Activated CD4-positive, alpha-beta T cell treated with anti-CD3 and anti-CD28 coated beads, Interleukin-2, amount 50 U/mL, for 1 hour (primary cell): ENCODE data around the gene GTPBP8.
"Not testable (repeated sequence)": the region's sequence is repeated elsewhere in the genome, so short reads cannot be mapped to it uniquely, and the experiment has no call there.

ENCODE experiments used
- DNase-seq: peaks from one replicate; pipeline ENCODE4 v3.0.0-alpha.2; 2020

GTPBP8 gene

DNA sequence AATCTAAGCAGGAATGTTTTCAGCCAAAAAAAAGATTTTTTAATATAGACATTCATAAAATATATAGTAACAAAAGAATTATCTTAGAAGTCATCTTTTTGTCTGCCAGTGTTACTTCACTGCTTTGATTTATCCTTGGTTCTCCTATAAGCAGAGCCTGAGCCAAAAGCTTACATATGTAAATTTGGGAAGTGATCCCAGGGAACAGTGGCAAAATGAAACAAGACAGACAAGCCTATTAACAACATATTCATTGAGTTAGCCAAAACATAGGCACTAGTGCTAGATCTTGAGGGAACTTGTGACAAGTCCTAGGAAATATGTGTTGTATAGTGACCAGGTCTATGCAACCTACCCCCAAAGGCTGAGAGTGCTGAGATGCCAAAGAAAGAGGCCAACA is 11.3 kb downstream of the GTPBP8 start:
- no peak for DNase-seq

DNA sequence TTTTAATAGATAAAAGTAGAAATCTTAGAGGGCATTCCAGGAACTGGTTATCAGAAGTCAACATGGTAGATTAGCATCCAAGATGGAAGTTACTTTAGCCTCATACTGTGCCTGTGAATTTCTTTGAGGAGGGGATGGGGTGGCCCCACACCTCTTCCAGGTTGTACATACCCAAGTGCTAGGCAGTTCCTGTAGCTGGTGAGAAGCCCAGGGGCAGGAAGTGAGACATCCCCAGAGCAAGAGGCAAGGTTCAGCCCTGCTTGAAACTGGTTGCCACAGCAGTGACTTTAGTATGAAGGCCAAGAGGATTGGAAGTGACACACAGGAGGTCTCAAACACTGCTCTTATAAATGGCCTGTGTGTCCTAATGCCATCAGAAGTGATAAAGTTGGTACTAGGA is 11.9 kb downstream of the GTPBP8 start:
- peak; percentile 37 for DNase-seq

DNA sequence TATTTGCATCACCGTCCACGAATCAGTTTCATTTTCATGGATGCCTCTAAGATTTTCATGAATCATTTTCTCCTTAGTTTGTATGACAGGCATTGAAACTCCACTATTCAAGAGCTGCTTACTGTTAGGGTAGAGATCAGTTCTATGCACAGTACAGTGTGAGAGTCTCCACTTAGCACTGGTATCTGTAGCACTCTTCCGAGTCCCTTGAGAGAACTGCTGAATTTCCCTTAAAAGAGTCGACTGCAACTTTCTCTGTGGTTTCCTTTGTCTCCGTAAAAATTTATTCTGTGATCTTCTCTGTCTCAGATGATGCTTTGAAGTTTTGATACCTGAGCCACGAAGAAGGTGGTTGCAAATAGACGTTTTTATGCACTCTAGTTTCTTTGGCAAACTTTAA is 14.8 kb downstream of the GTPBP8 start:
- DNase-seq: no peak

GRCh38 chr3:113006359-113007056 is 15.7 kb downstream of the GTPBP8 start:
- no peak for DNase-seq

DNA sequence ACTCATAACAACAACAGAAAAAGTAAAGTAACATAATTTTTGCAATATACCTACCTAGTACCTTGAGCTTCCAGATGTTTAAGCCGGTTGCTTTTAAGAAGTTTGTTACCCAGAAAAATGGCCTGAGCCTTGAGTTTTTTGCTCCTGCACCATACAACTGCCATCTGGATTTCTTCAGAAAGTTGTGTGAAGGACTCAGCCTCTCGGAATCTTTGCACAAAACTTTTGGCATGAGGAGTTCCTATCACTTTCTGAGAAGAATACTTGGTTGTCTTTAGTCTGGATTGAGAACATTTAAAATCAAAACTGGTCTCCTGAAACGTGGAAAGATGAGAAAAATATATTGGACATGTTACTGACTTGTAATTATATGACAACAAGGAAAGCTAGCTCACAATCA is 17.3 kb downstream of the GTPBP8 start:
- DNase-seq: no peak

DNA sequence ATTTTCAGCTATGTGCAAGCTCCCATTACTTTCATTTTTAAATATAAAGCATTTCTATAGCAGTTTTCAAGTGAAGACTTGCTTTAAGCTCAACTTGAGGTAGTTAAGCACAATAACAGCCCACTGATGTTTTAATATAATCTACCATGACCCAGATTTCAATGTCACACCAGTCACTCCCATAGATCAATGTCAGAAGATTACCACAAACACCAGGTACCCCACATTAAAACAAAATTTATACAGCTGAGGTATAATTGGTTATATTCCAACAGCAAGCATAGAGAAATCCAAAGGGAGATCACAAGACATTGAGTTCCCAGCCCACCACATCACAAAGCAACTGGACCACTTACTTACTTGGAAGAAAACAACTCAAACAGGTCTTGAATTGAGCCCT is 22.8 kb downstream of the GTPBP8 start:
- DNase-seq: no peak

DNA sequence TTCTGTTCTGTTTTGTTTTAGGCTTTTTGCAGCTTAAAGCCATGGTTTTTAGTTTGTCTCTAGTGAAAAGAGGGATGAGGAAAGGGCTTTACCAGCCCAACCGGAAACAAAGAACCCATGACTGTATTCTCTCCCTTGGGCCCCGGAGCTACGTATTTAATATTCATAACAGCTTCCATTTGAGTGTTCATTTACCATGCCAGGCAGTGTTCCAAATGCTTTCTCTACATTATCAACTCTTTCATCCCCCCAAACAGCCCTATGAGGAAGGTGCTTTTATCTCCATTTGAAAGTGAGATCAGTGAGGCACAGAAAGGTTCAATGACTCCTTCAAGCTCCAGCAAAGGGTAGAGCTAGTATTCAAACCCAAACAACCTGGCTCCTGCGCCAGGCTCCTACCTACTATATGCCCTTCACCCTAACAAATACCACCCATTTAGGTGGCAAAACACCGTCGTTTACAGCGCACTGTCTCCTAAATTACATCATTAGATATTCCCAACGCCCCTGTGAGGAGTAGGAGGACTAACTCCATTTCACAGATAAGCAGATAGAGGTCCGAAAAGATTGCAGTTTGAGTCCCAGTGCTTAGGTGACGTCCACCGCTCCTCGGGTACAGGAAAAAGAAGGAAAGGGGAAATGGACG is 27.9 kb downstream of the GTPBP8 start:
- DNase-seq: peak; percentile 9

- DNase-seq: peak; percentile 76
These were observed 28.7 kb downstream of the GTPBP8 start for GRCh38 chr3:113019182-113020137.

GRCh38 chr3:113021471-113021870 is 30.7 kb downstream of the GTPBP8 start:
- no peak for DNase-seq

GRCh38 chr3:113034011-113034410 is 43.2 kb downstream of the GTPBP8 start:
- no peak for DNase-seq

GRCh38 chr3:113035387-113035982 is 44.7 kb downstream of the GTPBP8 start:
- peak; percentile 12 for DNase-seq

DNA sequence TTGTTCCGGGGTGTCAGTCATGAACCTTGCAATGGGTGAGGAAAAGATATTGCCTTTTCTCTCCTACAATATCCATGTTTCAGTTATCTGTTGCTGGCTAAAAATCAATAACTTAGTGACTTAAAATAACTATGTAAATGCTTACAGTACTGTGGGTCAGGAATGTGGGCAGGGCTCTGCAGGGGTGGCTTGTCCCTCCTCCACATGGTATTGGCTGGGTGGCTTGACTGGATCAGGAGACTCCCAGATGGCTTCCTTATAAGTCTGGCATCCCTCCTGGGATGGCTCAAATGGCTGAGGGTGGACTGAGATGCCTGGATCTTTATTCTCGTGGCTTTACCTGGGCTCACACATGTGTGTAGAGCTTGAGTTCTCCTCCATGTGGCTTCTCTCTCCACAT is 47.5 kb downstream of the GTPBP8 start:
- no peak for DNase-seq

GRCh38 chr3:113039546-113039945 is 48.8 kb downstream of the GTPBP8 start:
- DNase-seq: no peak

DNA sequence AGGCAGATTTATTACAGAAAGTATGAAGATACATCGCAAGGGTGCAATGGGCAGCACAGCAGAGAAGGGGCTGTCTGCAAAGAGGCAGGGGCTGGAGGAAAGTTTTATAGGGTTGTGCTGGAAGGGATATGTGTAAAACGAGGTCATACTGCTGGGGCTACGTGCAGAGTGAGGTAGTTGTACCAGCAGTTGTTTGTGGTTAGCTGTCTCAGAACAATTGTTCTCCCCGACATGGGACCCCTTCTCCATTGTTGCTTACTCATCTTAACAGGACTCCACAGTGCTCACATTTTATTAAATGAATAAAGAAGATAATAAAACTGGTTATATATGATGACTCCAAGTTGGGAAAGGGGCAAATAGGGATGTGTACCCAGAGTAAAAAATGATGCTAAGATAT is 49.4 kb downstream of the GTPBP8 start:
- DNase-seq: no peak

DNA sequence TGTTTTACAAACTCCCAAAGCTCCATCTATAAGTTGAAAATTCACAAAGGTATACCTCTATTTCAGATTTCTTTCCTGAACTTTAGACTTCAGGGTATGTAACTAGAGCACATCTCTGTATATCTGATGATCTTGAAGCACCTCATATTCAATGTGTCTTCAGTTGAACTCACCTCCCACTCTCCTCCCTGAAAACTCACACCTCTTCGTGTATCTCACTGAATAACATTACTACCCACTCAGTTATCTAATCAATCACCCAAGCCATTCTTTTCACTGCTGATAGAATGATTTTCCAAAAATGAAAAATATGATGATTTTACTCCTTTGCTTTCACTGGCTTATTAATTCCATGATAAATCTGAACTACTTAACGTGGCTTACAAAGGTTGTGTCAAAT is 52.9 kb downstream of the GTPBP8 start:
- DNase-seq: no peak

DNA sequence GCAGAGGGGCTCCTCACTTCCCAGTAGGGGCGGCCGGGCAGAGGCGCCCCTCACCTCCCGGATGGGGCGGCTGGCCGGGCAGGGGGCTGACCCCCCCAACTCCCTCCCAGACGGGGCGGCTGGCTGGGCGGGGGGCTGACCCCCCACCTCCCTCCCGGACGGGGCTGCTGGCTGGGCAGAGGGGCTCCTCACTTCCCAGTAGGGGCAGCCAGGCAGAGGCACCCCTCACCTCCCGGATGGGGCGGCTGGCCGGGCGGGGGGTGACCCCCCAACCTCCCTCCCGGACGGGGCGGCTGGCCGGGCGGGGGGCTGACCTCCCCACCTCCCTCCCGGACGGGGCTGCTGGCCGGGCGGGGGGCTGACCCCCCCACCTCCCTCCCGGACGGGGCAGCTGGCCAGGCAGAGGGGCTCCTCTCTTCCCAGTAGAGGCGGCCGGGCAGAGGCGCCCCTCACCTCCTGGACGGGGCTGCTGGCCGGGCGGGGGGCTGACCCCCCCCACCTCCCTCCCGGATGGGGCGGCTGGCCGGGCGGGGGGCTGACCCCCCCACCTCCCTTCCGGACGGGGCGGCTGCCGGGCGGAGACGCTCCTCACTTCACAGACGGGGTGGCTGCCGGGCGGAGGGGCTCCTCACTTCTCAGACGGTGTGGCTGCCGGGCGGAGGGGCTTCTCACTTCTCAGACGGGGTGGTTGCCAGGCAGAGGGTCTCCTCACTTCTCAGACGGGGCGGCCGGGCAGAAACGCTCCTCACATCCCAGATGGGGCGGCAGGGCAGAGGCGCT is 55.6 kb downstream of the GTPBP8 start:
- DNase-seq: not testable (repeated sequence)

DNA sequence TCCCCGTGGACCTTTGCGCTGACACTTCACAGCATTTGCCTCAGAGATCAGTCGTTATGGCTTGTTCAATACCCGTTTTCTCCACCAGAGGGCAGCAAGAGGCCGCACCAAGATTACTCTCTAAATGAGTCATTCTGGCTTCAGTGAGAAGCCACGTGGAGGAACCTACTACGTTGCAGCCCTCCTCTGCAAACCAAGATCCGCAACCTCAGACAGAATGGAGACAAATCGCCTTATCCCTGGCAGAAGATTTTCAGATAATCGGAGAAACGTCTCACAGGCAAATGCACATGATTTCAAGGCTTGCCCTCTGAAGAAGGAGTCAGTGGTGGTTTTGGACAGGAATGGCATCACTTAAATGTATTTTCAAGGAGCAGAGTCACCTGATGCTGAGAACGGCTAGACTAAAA is 60.5 kb downstream of the GTPBP8 start:
- peak; percentile 85 for DNase-seq
